ENCODE results near the gene ATL3.

DNA sequence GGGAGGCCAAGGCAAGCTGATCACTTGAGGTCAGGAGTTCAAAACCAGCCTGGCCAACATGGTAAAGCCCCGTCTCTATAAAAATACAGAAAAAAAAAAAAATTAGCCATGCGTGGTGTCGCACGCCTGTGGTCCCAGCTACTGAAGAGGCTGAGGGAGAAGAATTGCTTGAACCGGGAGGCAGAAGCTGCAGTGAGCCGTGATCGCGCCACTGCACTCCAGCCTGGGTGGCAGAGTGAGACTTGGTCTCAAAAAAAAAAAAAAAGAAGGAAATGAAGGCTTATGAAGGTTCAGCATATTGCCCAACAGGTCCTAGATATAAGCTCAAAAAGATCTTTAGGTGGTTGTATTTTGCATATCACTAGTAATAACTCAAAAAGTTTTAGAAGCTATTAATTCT, 10.2 kb downstream of the ATL3 start:
- TF ChIP-seq CTCF (IDR thresholded peaks at IDR 0.05): no peak
- no peak for TF ChIP-seq POLR2A (IDR thresholded peaks at IDR 0.05)

All from heart left ventricle (tissue), 13 donors.